ENCODE measurements around the gene ABCB11.

- TF ChIP-seq CTCF (IDR thresholded peaks at IDR 0.05) (no peak), POLR2AphosphoS5 (IDR thresholded peaks at IDR 0.05; ENCODE audit: insufficient read depth in 1 of 2, low read depth in 1 of 2) (no peak)
Observed at GRCh38 chr2:169038338-169038757, 7.2 kb upstream of the ABCB11 start.

Measured in vagina (tissue), 2 donors.